HG02981 (cell line): Measurements from ENCODE around the gene MCRS1.

ENCODE experiments used
- ATAC-seq: cut with Tn5 transposase; IDR thresholded peaks from one replicate; pipeline ENCODE4 v1.9.1; 2021; ENCODE audit warnings: mild to moderate bottlenecking, moderate library complexity; ENCODE audit not compliant: unreplicated experiment

The MCRS1 gene

DNA sequence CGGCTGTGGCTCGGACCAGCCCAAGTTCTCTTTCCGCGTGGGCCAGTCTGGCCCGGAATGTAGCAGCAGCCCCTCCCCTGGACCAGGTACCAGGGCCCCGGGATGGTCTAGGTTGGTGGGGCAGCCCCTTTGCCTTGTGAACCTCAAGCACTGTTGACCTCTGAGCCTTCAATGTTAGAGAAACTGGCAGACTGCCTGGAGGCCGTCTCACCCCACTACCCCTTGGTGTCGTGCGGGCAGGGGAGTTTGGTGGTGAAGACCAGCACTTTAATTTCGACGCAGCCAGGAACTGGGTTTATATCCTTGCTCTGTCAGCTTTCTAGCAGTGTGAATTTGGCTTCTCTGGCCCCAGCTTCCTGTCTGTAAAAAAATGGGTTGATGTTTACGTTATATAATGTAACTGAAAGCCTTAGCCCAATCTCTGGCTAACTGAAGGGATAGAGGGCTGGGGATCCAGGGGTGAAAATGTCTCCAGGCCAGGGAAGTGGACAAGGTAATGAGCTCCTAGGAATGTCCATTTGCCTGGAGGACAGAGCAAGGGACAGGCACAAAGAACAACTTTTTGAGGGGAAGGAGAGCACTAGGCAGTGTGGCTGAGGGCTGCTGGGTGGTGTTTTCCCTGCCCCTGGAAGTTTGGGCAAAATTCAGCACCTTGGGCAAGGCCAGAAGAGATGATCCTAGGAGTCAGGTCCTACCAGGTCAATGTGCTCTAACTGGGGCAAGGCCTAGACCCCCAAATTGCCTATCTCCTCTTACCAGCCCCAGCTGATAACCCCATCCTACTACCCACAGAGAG is 11.4 kb downstream of the MCRS1 start:
- ATAC-seq, result no peak

GRCh38 chr12:49555631-49556390 is 12.1 kb downstream of the MCRS1 start:
- no peak for ATAC-seq

DNA sequence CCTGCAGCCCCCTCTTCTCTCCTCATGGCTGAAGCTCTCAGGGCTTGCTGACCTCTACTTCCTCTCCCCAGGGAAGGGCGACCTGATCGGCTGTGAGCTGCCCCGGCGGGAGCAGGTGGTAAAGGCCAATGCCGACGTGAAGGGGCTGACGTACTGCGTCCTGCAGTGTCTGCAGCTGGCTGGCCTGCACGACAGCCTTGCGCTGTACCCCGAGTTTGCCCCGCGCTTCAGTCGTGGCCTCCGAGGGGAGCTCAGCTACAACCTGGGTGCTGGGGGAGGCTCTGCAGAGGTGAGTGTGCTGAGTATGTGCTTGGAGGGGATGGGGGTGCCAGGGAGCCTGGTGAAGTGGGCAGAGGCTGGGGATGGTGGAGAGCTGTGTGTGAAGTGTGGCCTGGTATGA is 13.7 kb downstream of the MCRS1 start:
- no peak for ATAC-seq

DNA sequence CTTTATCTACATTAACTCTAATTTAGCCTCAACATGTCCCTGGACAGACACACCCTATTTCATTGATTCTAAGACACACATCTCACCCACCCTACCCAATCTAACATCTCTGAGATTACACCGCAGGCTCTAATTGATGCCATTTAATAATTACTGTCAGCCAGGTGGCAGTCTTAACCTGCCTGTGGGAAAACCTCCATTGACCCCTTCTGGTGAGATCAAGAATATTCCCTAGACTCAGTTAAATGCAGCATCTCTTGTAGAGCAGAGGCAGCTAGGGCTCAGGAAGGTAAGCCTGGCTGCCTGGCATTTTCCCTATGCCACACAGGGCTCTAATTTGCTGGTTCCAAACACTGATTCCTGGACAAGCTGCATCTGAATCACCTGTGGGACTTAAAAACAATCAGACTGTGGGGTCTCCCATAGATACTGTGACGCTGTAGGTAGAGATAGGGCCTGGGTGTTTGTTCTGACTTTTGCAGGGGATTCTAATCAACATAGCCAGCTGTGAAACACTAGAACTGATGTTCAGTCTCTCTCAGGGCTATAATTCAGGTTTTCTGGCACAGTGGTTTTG is 14.3 kb downstream of the MCRS1 start:
- ATAC-seq, result no peak

- no peak for ATAC-seq
Observed at GRCh38 chr12:49552899-49553298, 15.0 kb downstream of the MCRS1 start.

GRCh38 chr12:49552425-49552824 is 15.5 kb downstream of the MCRS1 start:
- no peak for ATAC-seq

GRCh38 chr12:49552014-49552413 is 15.9 kb downstream of the MCRS1 start:
- no peak for ATAC-seq

DNA sequence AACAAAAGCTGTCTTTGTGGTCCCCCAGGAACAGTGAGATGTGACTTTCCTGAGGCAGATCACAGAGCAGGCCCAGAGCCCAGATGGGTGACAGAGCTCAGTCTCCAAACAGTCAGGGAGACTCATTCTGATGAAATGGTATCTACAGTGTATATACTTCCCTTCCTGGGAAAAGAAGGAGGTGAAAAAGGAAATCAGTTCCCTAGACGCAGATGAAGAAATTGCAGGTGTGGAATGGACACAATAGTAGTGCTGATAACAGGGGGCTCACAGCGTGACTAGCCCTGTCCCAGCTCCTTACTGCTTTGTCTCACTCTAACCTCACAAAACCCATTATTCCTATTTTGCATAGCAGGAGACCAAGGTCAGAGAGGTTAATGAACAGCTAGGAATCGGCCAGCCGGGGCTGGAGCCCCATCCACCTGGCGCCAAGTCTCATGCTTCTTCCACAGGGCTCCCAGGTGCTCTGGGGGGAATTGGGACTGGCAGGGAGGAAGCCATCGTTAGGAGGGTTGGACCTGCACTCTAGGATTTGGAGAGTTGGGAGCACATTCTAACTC is 17.2 kb downstream of the MCRS1 start:
- ATAC-seq, result no peak

GRCh38 chr12:49549735-49550692 is 17.9 kb downstream of the MCRS1 start:
- ATAC-seq, result no peak

DNA sequence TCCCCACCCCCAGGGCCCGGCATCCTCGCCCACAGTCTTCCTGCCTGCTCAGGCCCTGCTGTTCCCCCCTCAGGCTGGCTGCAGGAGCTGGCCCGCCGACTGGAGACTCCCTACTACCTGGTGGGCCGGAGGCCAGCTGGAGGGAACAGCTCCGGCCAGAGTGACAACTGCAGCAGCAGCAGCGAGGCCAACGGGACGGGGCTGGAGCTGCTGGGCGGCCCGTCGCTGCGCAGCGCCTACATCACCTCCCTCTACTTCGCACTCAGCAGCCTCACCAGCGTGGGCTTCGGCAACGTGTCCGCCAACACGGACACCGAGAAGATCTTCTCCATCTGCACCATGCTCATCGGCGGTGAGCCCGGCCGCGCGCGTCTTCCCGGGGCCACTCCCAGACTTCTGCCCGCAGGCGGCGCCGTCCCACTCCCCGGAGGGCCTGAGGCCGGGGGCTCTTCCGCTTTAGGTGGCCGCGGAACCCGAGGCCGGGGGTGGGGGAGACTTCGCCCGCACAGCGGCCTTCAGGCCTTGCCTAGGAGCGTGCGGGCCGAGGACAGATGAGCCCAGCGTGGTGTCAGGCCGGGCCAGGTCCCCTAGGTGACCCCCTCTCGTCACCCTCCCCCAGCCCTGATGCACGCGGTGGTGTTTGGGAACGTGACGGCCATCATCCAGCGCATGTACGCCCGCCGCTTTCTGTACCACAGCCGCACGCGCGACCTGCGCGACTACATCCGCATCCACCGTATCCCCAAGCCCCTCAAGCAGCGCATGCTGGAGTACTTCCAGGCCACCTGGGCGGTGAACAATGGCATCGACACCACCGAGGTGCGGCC is 18.9 kb downstream of the MCRS1 start:
- ATAC-seq, result no peak

GRCh38 chr12:49548481-49548821 is 19.5 kb downstream of the MCRS1 start:
- no peak for ATAC-seq

GRCh38 chr12:49547090-49547690 is 20.8 kb downstream of the MCRS1 start:
- ATAC-seq, result no peak

GRCh38 chr12:49546481-49546880 is 21.5 kb downstream of the MCRS1 start:
- no peak for ATAC-seq

DNA sequence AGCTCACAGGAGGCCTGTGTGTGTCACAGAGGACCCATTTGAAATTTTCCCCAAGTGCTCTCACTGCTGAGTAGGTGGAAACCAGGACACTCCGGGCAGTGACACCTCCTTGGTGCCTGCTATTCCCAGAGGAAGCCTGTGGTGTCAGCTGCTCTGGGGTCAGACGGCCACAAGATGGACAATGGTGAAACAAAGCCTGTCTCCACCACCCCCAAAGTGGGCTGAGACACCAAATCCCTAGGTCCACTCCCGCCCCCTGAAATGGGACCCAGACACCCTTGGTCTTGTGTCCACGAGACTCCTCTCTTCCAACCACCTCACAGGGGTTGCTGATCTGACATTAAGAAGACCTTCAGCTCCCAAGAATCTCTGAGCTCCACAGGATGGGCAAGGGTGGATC is 22.1 kb downstream of the MCRS1 start:
- no peak for ATAC-seq

GRCh38 chr12:49543914-49544815 is 23.8 kb downstream of the MCRS1 start:
- ATAC-seq, result no peak

DNA sequence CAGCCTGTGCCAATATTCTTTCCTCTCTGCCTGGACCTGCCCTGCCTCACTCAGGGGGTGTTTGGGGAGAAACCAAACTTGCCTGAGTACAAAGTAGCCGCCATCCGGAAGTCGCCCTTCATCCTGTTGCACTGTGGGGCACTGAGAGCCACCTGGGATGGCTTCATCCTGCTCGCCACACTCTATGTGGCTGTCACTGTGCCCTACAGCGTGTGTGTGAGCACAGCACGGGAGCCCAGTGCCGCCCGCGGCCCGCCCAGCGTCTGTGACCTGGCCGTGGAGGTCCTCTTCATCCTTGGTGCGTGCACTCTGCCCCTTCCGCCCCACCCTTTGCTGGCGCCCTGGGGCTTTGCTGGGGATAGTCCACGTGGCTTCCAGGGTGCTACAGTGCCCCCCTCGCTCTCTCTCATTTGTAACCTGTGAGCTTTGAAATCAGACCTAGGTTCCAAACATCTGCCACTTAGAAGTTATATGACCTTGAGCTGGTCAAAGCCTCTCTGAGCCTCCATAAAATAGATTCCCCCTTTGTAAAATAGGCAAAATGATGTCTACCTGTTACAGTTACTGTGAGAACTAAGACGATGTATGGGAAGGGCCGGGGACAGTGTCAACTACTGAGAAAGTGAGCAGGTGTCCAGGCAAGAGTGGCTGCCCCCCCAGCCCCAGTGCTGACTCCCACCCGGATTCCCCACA is 24.6 kb downstream of the MCRS1 start:
- no peak for ATAC-seq

- ATAC-seq, result no peak
Observed at GRCh38 chr12:49542592-49543160, 25.3 kb downstream of the MCRS1 start.
